ENCODE results near the gene PROC. TPM values are rescaled to one million over a fixed set of nuclear protein-coding genes. Genes with fewer than 3 reads are reported as not detected.
"Not testable (repeated sequence)": the region's sequence is repeated elsewhere in the genome, so short reads cannot be mapped to it uniquely, and the experiment has no call there.

The PROC gene
- total RNA-seq, 1 donor from 2014 or later = not detected

GRCh38 chr2:127426501-127427354 is 8.5 kb downstream of the PROC start:
- peak; percentile 30 for DNase-seq (ENCODE audit: low spot score)

- peak; percentile 51 for DNase-seq (ENCODE audit: low spot score)
These were observed 9.3 kb downstream of the PROC start for GRCh38 chr2:127427376-127428056.

DNA sequence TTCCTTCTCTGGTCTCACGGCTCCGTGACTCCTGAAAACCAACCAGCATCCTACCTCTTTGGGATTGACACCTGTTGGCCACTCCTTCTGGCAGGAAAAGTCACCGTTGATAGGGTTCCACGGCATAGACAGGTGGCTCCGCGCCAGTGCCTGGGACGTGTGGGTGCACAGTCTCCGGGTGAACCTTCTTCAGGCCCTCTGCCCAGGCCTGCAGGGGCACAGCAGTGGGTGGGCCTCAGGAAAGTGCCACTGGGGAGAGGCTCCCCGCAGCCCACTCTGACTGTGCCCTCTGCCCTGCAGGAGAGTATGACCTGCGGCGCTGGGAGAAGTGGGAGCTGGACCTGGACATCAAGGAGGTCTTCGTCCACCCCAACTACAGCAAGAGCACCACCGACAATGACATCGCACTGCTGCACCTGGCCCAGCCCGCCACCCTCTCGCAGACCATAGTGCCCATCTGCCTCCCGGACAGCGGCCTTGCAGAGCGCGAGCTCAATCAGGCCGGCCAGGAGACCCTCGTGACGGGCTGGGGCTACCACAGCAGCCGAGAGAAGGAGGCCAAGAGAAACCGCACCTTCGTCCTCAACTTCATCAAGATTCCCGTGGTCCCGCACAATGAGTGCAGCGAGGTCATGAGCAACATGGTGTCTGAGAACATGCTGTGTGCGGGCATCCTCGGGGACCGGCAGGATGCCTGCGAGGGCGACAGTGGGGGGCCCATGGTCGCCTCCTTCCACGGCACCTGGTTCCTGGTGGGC is 10.0 kb downstream of the PROC start:
- peak; percentile 77 for DNase-seq (ENCODE audit: low spot score)

GRCh38 chr2:127428815-127429109 is 10.5 kb downstream of the PROC start:
- peak; percentile 71 for DNase-seq (ENCODE audit: low spot score)

DNA sequence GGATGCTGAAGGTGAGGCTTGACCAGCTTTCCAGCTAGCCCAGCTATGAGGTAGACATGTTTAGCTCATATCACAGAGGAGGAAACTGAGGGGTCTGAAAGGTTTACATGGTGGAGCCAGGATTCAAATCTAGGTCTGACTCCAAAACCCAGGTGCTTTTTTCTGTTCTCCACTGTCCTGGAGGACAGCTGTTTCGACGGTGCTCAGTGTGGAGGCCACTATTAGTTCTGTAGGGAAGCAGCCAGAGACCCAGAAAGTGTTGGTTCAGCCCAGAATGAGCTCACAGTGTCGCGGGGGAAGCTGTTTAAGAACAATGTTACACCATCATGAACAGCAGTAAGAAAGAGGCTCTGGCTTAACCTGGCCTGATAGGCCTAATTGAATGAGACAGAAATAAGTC is 11.1 kb downstream of the PROC start:
- peak; percentile 30 for DNase-seq (ENCODE audit: low spot score)

DNA sequence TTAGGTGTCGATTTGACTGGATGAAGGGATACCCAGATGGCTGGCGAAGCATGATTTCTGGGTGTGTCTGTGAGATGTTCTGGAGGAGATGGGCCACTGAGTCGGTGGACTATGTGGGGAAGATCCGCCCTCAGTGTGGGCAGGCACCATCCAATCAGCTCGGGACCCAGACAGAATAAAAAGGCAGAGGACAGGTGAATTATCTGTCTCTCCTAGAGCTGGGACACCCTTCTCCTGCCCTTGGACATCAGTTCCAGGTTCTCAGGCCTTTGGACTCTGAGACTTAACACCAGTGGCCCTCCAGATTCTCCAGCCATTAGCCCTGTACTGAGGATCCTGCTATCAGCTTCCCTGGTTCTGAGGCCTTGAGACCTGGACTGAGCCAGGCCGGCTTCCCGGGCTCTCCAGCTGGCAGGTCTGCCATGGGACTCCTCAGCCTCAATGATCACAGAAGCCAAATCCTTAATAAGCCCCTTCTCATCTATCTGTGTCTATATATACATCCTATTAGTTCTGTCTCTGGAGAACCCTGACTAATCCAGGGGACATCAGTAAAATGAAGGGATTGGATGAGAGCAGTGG is 11.7 kb downstream of the PROC start:
- peak; percentile 39 for DNase-seq (ENCODE audit: low spot score)

- peak; percentile 81 for DNase-seq (ENCODE audit: low spot score)
These were observed 13.3 kb downstream of the PROC start for GRCh38 chr2:127431408-127432023.

DNA sequence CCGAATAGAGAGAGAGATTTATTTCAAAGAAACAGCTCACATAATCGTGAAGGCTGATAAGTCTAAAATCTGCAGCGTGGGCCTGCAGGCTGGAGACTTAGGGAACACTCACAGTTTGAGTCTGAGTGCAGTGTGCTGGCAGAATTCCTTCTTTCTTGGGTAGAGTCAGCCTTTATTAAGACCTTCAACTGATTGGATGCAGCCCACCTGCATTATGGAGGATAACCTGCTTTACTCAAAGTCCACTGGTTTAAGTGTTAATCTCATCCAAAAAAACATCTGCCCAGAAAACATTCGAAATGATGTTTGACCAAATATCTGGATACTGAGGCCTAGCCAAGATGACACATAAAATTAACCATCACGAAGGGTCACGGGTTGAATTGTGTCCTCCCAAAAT is 16.3 kb downstream of the PROC start:
- DNase-seq (ENCODE audit: low spot score) = no peak

DNA sequence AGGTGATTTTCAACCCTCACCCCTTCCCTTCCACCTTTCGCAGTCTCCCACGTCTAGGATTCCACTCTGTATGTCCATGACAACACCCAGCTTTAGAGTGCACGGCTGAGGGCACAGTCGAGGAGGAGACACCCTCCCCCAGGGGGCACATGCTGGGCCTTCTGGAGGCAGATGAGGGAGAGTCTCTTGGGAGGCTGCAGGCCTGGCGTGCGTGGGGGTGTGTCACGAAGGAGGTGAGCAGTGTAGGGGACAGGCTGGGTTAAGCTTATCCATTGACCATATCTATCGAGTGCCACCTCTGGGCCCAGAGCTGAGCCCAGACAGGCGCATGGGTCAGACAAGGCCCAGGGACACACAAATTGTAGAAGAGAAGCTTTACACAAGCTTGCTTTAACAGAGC is 18.8 kb downstream of the PROC start:
- no peak for DNase-seq (ENCODE audit: low spot score)

DNA sequence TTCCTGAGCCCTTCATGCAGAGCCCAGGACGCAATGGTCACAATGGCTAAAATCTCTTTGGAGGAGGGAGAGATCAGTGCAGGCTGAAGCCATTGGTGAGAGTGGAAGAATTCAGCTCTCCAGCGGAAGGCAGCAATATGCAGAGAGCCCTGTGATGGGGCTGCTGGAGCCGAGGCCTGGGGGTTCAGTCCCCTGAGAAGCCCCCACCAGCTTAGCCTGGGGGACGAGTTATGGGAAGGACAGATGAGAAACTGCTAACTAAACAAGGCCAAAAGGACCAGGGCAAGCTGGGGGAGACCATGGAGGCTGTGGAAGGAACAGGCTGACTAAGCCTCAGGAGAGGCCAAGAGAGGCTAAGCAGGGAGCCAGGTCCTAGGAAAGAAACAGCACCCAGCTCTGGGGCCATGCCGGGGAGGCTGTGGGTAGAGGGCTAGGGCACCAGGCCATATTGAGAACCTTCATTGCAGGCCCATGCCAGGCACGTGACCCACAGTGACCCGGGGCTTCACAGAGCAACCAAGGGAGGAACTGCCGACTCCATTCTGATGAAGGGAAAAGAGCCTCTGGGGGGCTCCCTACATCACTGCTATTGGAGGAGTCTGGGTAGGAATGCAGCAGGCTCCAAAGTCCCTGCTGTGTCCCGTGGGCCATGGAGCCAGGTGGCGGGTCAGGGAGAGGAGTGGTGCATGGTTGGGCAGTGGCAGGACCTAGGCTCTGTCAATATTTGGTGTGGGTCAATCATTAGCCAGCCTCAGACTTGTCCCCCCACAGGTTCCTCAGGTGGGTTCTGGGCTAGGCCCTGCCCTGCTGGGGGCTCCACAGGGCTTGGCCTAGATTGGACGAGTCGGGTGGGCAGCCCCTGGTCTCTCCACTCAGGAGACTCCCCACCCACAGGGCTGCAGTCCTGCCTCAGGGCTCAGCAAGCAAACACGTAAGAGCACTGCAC is 19.8 kb downstream of the PROC start:
- no peak for DNase-seq (ENCODE audit: low spot score)

DNA sequence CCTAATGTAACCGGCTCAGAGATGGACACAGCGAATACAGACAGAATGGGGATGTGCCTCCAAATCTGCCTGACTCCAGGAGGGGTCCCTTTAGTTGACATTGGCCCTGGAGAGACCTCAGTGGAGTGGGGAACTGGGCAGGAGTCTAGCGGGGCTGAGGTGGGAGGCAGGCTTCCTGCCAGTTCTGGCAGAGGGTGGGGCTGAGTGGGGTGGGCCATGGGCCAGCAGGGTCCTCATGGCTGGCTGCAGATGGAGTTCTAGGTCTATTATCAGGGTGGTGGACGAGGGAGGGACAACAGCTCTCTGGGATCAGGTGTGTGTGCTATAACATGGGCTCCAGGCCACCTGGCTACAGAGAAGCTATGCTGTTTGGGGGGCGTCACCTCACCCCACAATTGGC is 21.1 kb downstream of the PROC start:
- no peak for DNase-seq (ENCODE audit: low spot score)

- no peak for DNase-seq (ENCODE audit: low spot score)
These were observed 30.3 kb downstream of the PROC start for GRCh38 chr2:127448526-127448925.

DNA sequence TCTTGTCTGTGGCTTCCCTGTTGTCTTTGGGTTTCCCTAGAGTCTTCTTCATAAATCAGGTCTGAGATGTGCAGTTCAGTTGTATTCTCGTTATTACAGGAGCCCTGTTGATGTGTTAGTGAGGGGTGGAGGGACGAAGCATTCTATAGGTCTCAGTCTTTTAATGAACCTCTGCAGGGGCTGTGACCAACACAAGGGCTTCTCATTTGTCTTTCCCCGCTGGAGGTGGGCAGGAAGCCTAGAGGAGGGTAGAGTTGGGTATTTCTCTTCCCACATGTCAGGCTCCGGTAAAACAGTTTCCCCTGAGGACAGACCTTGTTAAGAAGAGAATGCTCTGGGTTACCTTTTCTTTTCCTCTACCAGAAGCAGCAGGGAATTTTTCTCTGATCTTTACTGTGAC is 31.2 kb downstream of the PROC start:
- DNase-seq (ENCODE audit: low spot score) = no peak

DNA sequence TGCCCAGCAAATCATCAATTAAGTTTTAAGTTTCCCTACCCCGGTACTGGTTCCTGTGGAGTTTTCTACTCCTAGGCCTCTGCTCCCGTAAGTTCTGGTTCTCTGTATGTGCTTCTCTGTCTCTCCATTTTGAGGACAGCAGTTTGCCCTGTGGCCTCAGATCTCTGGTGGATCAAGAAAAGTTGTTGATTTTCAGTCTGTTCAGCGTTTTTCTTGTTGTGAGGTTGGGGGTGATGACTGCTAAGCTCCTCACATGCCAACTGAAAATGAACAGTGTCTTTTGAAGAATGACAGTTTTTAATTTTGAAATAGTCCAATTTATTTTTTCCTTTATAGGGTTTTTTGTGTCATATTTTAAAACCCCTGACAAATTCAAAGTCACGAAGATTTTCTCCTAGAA is 31.7 kb downstream of the PROC start:
- DNase-seq (ENCODE audit: low spot score) = no peak

DNA sequence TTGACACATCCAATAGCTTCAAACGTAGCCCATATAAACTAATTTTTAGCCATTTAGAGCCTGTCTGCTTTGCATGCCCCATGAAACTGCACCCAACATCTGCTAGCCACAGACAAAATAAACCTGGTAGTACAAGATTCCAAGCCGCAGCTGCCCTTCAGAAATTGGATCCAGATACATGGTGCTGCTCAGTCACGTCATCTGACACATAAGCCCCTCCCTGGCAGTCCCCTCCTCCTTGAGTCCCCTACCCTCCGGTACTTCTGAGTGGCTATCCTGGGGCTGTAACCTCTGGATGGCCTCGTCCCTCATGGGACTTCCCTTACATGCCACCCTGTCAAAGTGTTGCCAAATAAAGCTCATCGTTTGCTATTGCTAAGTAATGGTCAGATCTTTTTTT is 33.8 kb downstream of the PROC start:
- DNase-seq (ENCODE audit: low spot score) = no peak

DNA sequence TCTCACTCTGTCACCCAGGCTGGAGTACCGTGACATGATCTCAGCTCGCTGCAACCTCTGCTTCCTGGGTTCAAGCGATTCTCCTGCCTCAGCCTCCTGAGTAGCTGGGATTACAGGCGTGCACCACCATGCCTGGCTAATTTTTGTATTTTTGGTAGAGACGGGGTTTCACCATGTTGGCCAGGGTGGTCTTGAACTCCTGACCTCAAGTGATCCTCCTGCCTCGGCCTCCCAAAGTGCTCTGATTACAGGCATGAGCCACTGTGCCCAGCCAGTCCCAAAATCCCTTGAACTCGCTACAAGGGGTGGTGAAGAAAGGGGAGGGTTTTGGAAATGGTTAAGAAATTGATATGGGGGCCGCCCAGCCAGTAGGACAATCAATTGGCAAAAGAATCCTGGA is 34.2 kb downstream of the PROC start:
- DNase-seq (ENCODE audit: low spot score) = not testable (repeated sequence)

- no peak for DNase-seq (ENCODE audit: low spot score)
These were observed 34.8 kb downstream of the PROC start for GRCh38 chr2:127453013-127453391.

DNA sequence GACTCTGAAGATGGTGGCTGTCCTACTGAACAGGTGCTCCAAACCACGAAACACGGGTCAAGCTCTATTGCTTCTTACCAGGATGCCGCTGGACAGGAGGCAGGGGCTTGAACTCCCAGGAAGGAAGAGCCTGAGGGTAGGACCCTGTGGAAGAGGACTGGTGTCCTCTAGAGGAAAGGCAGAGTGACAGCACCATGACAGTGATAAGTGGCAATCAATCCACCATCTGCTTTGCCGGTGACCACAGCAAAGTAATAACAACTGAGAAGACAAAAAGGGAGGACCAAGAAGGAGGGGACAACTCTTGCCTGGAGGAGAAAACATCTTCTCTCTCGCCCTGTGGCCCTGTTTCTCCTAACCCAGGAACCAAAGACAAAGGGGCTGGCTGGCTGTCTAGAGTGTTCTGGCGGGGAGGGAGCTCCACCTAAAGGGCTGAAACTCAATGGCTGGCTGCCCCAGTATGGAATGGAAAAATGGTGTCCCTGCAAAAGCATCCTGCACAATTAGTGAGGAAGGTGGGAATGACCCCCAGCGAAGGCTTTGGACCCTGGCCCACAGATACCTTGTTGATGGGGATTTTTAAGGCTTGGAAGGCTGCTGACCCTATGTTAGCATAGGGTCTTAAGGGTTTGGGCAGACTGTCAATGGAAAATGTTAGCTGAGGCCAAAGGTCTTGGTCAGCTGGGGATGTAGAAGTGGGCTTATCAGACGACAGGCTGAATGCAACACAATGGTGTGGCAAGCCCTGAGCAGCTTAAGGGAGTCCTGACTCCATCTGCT is 35.4 kb downstream of the PROC start:
- no peak for DNase-seq (ENCODE audit: low spot score)
